Body of pancreas (tissue), 4 donors: ENCODE results near the gene NXF2B.

Experiments
- CTCF ChIP-seq, 7 experiments: fragments of 450-650 bp in 4 of 7; fragments of 200-600 bp in 3 of 7; sonication (generic) in 3 of 7; IDR thresholded peaks; one replicate each; pipeline ENCODE4 v1.5.1; 2016 to 2019; ENCODE audit warnings: antibody characterized with exemption in 7 of 7
- POLR2A ChIP-seq, 3 donors: fragments of 450-650 bp; IDR thresholded peaks; one replicate each; pipeline ENCODE4 v1.6.1; 2016; ENCODE audit warnings: antibody characterized with exemption in 3 of 3, mild to moderate bottlenecking in 2 of 3

- no peak for TF ChIP-seq CTCF (IDR thresholded peaks at IDR 0.05)
- TF ChIP-seq POLR2A (IDR thresholded peaks at IDR 0.05): no peak
Measured at GRCh38 chrX:102339312-102340298, 100.2 kb downstream of the NXF2B start.
